ENCODE results near the gene INHBE.

DNA sequence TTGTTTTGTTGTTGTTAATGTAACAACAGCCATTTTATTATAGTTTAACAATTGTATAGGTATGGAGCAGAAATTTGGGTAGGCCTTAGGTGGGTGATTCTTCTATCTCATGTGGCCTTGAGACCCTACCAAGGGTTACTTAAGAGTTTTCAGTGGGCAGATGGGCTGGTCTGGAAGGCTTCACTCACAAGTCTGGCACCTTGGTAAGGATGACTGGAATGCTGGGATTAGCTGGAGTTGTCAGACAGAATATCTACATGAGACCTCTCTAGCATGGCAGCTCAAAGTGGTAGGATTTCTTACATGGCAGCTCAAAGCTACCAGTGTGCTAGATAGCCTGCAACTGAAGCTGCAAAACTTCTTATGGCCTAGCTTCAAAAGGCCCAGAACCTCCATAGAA lies 30.6 kb downstream of the INHBE start:
- no peak for TF ChIP-seq POLR2A (IDR thresholded peaks at IDR 0.05; ENCODE audit: low read depth, low read length)
- no peak for TF ChIP-seq POLR2AphosphoS5 (IDR thresholded peaks at IDR 0.05; ENCODE audit: low read depth, low read length)
